Left colon (tissue), 2 donors: Measurements from ENCODE around the gene COL5A1. TPM values are rescaled to one million over a fixed set of nuclear protein-coding genes. Genes with fewer than 3 reads are reported as not detected.

Source experiments
- ATAC-seq: fragments of 200-7000 bp; cut with Tn5 transposase; one replicate; pipeline ENCODE4 v1.9.1; 2020; ENCODE audit warnings: mild to moderate bottlenecking, moderate library complexity
- DNase-seq, 2 donors: peaks; one replicate each; pipeline ENCODE4 v3.0.0-alpha.2; 2020
- intact Hi-C, 2 donors: fragments of 100-400 bp; cut with DNase I in 1 of 2; cut with micrococcal nuclease in 1 of 2; formaldehyde crosslinking; loops; one replicate each; pipeline versions ENCODE4 v1.11.2 to v1.14.0; 2022; cut with DNase I, micrococcal nuclease
- total RNA-seq, 2 donors: library from RNA; stranded (reverse); fragmentation: NEBNext Ultra II Directional; extraction: Animal tissue kit (Norgen Biotek cat#: 25700); gene quantifications; one replicate each; pipeline ENCODE4 v1.2.1, GENCODE V29; 2021
- donor health status: DM: no; HTN: no; CAD: no.
- donor health status: DM: yes; HTN: yes; CAD: no.

COL5A1 gene
- total RNA-seq, 2 donors from 2014 or later: 5.3 to 17.8 TPM

DNA sequence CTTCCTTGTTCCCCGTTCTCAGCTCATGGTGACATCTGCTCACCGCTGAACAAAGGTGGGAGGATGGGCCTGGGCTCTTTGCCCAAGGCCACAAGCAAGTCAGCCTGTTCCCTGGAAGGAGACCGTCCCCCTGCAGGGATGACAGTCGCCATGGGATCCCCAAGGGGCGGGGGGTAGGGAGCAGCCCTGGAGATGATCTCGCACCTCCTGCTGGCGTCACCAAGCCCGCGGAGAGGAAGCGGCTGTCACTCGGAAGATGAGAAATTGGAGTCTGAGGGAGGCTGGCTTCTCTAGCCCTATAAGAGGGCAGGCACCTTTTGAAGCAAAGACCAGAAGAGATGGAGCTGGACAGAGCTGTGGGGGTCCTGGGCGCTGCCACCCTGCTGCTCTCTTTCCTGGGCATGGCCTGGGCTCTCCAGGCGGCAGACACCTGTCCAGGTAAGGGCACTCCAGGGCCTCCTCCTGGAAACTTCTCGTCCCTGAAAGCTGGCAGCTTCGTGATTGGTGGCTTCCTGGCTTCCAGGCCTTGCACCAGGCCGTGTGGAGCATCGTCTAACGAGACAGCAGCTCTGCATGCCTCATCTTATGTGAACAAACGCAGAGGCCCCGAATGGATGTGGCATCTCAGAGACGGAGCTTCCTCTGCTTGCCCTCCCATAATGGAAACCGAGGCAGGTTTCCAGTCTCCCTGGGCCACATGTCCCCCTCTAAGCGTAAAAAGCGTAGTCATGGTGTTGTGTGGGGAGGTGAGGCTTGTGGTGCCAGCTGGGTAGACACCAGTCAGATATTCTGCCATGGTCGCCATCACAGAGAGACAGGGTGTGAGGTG lies 239.1 kb downstream of the COL5A1 start, which contains the start of gene FCN2:
FCN2 (plus strand) TSS at position 327 of the 829 bp plus-strand sequence; CDS start at position 339, 12 bp downstream.
- DNase-seq (no peak), ATAC-seq (no peak)
- intact Hi-C loops: no loop called here

DNA sequence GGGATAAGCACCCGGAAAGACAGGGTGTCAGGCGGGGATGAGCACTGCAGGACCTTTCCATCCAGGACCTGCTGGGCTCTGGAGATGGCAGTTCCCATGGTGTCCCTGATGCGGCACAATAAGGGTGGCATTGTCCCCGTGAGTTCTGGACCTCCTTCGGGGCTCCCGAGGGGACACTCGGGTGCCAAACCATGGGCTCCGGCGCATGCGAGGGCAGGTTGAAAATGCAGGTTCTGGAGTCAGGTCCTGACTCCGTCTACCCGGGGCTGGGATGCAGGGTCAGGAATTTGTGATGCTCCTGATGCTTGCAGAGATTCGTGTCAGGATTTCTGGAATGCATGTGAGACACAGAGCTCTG lies 239.7 kb downstream of the COL5A1 start:
- intact Hi-C loops: no loop called here
- ATAC-seq: no peak
- DNase-seq: no peak

DNA sequence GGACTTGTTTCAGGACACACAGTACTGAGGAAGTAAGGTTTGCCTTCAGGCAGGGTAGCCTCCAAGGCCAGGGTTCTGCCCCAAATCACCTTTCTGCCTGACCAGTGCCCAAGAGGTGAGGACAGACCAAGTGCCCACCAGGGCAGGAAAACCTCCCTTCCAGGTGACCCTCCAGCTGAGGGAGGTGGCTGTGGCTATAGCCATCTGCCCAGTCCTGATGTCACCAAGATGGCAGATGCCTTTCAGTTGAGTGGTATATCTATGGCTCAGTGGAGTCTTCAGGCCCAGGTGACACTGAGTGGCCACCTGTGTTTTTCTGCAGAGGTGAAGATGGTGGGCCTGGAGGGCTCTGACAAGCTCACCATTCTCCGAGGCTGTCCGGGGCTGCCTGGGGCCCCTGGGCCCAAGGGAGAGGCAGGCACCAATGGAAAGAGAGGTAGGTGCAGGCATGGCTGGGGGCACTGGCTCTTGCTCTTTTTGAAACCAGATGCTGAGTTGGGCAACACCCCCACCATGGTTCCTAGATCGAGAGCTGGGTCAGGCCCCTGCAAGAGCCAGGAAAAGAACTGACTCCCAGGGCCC lies 240.7 kb downstream of the COL5A1 start:
- ATAC-seq (no peak), DNase-seq (no peak)
- intact Hi-C loops: no loop called here

GRCh38 chr9:134883040-134883782 lies 241.6 kb downstream of the COL5A1 start:
- no peak for ATAC-seq
- DNase-seq: no peak
- intact Hi-C loops: no loop called here

DNA sequence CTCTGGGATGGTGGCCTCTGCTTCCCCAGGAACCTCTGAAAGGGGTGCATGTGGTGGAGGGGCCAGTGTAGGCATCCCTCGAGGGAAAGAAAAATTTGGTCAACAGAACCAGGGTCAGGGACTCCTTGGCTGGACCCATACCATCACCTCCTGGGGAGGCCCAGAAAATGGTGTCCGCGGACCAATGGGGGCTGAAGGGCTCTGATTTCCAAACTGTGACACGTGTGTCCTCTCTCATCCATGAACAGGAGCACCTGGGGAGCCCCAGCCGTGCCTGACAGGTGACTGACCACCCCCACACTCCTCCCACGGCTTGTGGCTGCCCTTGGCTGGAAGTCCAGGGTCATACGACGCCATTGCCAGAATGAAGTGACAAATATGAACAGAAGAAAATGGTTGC lies 242.9 kb downstream of the COL5A1 start:
- DNase-seq: no peak
- intact Hi-C loops: no loop called here
- no peak for ATAC-seq

DNA sequence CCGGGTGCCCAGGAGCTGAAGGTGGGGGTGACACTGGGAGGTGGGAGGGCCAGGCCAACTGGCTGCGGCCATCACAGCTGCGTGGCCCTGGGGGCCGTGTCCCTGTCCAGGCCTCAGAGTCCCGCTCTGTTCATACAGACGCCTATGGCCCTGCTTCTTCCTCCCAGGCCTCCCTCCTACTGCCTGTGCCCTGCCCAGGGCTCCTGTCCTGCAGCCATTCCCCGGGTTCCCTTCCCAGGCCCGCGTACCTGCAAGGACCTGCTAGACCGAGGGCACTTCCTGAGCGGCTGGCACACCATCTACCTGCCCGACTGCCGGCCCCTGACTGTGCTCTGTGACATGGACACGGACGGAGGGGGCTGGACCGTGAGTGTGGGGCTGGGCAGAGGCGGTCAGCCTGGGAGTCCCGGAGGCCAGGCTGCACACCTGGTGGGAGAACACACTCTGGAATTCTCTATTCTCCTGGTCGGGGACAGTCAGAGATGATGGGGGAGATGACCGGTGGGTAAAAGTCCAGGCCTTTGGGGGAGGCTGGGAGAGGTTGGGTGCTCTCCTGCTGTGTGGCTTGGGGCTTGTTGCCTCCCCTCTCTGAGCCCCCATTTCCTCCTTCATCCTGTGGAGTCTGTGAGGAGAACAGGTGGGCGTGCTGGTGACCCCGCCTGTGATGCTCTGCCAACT lies 243.5 kb downstream of the COL5A1 start:
- no peak for DNase-seq
- intact Hi-C loops: no loop called here
- ATAC-seq: no peak

DNA sequence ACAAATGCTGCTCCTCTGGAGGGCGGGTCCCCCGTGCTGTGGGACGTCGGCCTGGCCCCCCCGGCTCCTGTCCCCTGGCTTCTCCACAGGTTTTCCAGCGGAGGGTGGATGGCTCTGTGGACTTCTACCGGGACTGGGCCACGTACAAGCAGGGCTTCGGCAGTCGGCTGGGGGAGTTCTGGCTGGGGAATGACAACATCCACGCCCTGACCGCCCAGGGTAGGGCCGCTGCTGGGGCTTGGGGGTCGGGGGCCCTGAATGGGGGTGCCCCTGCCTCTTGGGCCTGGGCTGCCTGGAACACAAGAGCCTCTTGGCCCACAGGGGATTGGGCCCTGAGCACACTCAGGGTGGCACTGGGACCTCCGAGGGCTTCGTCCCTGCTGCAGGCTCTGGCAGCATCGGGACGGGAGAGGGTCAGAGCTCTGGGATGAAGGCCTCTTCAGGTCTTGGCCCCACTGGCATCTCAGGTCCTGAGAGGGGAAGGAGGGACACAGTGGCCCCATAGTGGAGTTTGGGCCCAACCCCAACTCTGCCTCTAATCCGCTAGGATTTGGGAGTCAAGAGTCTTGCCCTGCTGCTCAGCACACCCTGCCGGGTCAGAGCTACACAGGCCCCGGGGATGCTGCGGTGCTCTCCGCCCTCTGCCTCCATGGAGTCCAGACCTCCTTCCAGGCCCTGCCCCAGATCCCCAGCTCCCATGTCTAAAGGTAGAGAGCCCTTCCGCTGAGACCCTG lies 244.2 kb downstream of the COL5A1 start:
- DNase-seq: no peak
- ATAC-seq: no peak
- intact Hi-C loops: no loop called here

DNA sequence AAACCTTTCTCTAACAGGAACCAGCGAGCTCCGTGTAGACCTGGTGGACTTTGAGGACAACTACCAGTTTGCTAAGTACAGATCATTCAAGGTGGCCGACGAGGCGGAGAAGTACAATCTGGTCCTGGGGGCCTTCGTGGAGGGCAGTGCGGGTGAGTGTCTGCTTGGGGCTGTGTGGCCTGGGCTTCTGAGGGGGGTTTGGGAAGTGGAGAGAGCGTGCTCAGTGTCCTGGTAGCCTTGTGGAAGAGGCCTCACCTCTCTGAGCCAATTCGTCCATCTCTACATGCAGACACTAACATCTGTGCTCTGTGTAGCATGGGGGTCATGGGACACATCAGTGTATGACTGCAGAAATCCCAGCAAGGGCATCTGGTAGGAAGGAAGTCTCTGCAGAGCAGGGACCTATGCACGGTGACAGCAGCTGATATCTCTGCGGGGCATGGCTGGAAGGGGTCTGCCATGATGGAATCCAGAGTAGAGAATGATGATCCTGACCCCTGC lies 244.9 kb downstream of the COL5A1 start:
- no peak for DNase-seq
- no peak for ATAC-seq
- intact Hi-C loops: no loop called here

- intact Hi-C loops: no loop called here
- DNase-seq (no peak), ATAC-seq (no peak)
Observed at GRCh38 chr9:134887219-134887618, 245.6 kb downstream of the COL5A1 start.

DNA sequence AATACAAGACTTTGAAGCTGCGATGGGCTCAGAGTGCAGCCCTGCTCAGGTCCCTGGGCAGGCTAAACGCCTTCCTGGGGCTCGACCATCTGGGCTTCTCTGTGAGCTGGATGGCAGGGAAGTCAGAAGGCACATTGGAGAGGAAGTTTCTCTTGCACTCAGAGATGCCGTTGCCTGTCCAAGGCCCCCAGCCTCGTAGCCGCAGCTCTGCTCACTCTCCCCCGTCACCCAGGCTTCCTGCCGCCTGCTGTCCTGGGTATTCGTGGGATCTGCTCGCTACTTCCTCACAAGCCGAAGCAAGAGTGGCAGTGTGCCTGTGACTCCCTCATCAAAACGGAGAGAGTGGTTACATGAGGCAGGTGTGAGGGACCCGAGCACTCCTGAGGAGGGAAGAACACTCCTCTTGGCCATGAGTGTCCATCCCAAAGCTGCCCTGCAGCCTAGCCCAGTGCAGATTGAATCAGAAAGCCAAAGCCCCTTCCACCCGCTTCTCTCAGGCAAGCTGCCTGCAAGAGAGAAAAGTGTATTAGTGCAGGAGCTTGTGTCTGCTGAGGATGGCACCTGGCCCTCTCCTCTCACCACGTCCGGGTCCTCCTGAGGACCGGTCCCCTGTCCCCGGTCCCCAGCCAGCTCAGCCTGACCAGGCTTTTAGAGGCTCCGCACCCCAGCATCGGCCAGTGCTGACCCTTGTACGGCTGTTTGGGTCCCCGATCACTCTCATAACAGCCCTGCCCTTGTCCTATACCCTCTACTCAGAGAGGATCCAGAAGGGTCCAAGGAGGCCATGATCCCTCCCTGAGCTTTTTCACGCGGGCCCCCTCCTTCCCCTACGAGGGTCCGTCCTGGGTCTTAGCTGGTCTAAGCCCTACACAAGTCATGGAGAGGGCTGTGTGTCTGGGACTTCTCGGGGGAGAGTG lies 246.3 kb downstream of the COL5A1 start:
- ATAC-seq (no peak), DNase-seq (no peak)
- intact Hi-C loops: no loop called here

- ATAC-seq (no peak), DNase-seq (no peak)
- intact Hi-C loops: no loop called here
Observed at GRCh38 chr9:134888603-134889190, 247.1 kb downstream of the COL5A1 start.

DNA sequence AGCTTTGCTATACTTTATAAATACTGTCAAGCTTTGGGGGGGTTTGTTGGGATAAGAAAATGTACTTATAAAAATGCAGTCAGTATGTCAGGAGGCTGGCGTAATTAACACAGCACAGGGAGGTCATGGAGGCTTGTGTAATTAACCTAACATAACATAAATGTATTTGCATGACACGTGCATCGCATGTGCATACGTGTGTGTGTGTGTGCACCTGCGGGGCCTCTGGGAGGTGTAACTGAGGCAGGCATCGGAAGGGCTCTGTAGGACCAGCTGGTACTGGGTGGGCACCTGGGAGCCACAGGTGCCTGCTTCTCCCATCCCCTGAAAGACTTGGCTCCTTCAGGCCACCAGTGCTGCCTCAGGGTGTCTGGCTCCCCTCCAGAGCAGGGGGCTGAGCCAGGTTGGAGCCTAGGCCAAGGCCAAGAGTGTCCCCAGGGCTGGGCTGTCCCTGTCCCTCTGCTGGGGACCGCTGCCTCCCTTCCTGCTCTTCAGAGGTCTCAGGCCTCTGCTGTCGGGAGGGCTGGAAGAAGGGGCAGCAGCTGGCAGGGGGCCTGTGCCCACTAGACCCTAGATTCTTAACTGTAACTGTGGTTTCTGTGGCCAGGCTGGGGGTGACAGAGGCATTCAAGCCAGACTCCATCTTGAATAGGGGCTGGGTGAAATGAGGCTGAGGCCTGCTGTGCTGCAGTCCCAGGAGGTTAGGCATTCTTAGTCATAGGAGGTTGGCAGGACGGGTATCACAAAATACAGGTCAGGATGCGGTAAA lies 248.0 kb downstream of the COL5A1 start:
- DNase-seq (no peak), ATAC-seq (no peak)
- intact Hi-C loops: no loop called here

DNA sequence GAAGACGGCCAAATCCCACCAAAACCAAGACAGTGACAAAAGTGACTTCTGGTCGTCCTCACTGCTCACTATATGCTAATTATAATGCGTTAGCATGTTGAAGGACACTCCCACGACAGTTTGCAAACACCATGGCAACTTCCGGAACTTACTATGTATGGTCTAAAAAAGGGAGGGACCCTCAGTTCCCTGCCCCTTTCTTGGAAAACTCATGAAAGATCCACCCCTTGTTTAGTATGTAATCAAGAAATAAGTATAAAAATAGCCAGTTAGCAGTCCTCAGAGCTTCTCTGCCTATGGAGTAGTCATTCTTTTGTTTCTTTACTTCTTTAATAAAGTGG lies 248.5 kb downstream of the COL5A1 start:
- DNase-seq (no peak), ATAC-seq (no peak)
- intact Hi-C loops: no loop called here

DNA sequence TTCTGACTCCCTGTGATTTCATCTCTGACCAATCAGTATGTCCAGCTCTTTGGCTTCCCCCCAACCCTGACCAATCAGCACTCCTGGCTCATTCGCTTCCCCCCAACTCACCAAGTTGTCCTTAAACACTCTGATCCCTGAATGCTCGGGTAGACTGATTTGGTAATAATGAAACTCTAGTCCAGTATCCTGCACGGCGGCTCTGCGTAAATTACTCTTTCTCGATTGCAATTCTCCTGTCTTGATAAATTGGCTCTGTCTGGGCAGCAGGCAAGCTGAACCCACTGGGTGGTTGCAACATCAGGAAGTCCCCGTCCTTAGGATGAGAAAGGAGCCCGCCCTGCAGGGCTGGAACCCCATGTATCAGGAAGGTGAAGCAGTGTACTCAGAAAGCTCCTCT lies 249.4 kb downstream of the COL5A1 start:
- ATAC-seq: no peak

GRCh38 chr9:134891713-134892112 lies 250.1 kb downstream of the COL5A1 start:
- intact Hi-C loops: no loop called here
- ATAC-seq: no peak
- DNase-seq: no peak

More for the DNA sequence above, 249.4 kb downstream of the COL5A1 start:
- intact Hi-C loops: no loop called here
- no peak for DNase-seq

DNA sequence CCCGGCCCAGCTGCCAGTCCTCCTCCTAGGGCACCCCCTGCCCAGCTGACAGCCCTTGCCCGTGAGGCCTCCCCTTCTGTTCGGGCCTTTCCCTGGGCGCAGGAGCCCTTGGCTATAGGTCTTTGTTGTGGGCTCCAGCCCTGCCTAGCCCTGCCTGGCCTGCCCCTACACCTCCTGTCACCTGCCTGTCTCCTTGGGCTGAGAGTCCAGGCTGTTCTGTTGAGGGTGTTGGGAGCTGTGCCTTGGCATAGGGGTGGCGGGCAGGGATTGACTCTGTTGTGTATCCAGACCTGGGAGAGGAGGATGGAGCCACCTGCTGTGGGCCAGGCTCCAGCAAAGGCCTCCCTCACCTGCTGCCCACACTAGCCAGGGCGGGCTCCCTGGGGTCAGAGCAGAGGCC lies 250.6 kb downstream of the COL5A1 start:
- DNase-seq (no peak), ATAC-seq (no peak)
- intact Hi-C loops: no loop called here
